Ovary (tissue), 9 donors: ENCODE measurements around the gene DMRTC2. TPM values are rescaled to one million over a fixed set of nuclear protein-coding genes. Genes with fewer than 3 reads are reported as not detected.
A peak's percentile ranks its signal among the peaks of the same experiment; 100 is the strongest.

ENCODE experiments used
- DNase-seq, 5 donors: peaks; one replicate each; pipeline ENCODE4 v3.0.0-alpha.2; 2019 to 2020
- H3K27ac ChIP-seq, 2 donors: fragments of 200-600 bp; one replicate each; pipeline versions ENCODE4 v1.5.1 to v1.8.0; 2019 to 2022
- H3K27me3 ChIP-seq: fragments of 200-600 bp; one replicate; pipeline ENCODE4 v1.8.0; 2022
- H3K36me3 ChIP-seq: fragments of 200-600 bp; sonication (generic); one replicate; pipeline ENCODE4 v1.5.1; 2019
- H3K4me1 ChIP-seq: one replicate; pipeline ENCODE4 v1.8.1; 2013; ENCODE audit warnings: mild to moderate bottlenecking, moderate library complexity; ENCODE audit not compliant: insufficient read depth
- H3K4me3 ChIP-seq: fragments of 200-600 bp; sonication (generic); one replicate; pipeline ENCODE4 v1.5.1; 2017
- H3K9me3 ChIP-seq, 2 donors: fragments of 200-600 bp in 1 of 2; sonication (generic) in 1 of 2; one replicate each; pipeline versions ENCODE4 v1.5.1 to v1.8.1; 2013 to 2019; ENCODE audit warnings: mild to moderate bottlenecking in 1 of 2, moderate library complexity in 1 of 2
- CTCF ChIP-seq, 3 donors: fragments of 450-650 bp in 2 of 3; fragments of 200-600 bp in 1 of 3; IDR thresholded peaks; one replicate each; pipeline versions ENCODE4 v1.5.1 to v1.8.0; 2016 to 2022; ENCODE audit warnings: antibody characterized with exemption in 3 of 3, mild to moderate bottlenecking in 1 of 3
- EP300 ChIP-seq: sonication (generic); formaldehyde crosslinking; IDR thresholded peaks from one replicate; pipeline ENCODE4 v1.6.1; 2017; ENCODE audit warnings: antibody characterized with exemption
- POLR2A ChIP-seq: fragments of 450-650 bp; IDR thresholded peaks from one replicate; pipeline ENCODE4 v1.6.1; 2017; ENCODE audit warnings: antibody characterized with exemption, mild to moderate bottlenecking, moderate library complexity
- WGBS, 3 donors: extraction: QIAGEN DNeasy Blood & Tissue Kit in 1 of 3; methylation state at CpG; one replicate each; pipeline versions ENCODE4 v1.1.5 to v1.1.7; 2013 to 2017; 5-methylcytosine and 5-hydroxymethylcytosine counted together
- intact Hi-C, 4 donors: fragments of 100-400 bp; cut with DNase I; formaldehyde crosslinking; loops; one replicate each; pipeline versions ENCODE4 v1.11.0 to v1.15.1; 2022 to 2023
- polyA plus RNA-seq, 2 donors: library from polyadenylated mRNA; stranded (reverse); fragments of 200-250 nt in 1 of 2; fragments of 350-450 nt in 1 of 2; fragmentation: Illumina TruSeq in 1 of 2; extraction: RNeasy Lipid Tissue Mini Kit (QIAGEN cat#74804) in 1 of 2; gene quantifications; one replicate each; pipeline ENCODE4 v1.2.3, GENCODE V29; 2013 to 2014
- total RNA-seq, 7 donors: library from RNA; depleted of rRNA in 2 of 7; stranded (reverse); fragments of >200 nt in 2 of 7; fragmentation: NEBNext Ultra II Directional in 3 of 7; extraction: Animal tissue kit (Norgen Biotek cat#: 25700) in 3 of 7; gene quantifications; one replicate each; pipeline versions ENCODE4 v1.1.0 to v1.2.4, GENCODE V29; 2016 to 2023
- donor health status: DM: no; HTN: no; CAD: no; lungs with moderate emphysema.
- donor health status: DM: no; HTN: no; CAD: no.
- donor health status: Bipolar disorder and iron deficiency.
- donor health status: DM: yes; HTN: yes; CAD: no.
- donor health status: DM: no; HTN: no; CAD: no.
- donor health status: DM: yes; HTN: yes; CAD: no.

The DMRTC2 gene
- total and polyA plus RNA-seq, 9 donors, result 0.07 TPM; not detected in 8

GRCh38 chr19:41860419-41861115 is 15.7 kb downstream of the DMRTC2 start:
- peak in 1 of 5 donors; percentile 35 for DNase-seq
- TF ChIP-seq CTCF (IDR thresholded peaks at IDR 0.05) (no peak), POLR2A (no peak), EP300 (no peak)
- Histone ChIP-seq H3K4me1 (peaks cover 6% of the 10 kb centered on the region), H3K27me3 (no peaks in the 10 kb centered on the region), H3K9me3 (no peaks in the 10 kb centered on the region), H3K27ac (peak overlapping the region; percentile 69 to 95), H3K4me3 (peak overlapping the region; percentile 71), H3K36me3 (no peaks in the 10 kb centered on the region)
- 0 to 1% (median 1%) methylated on average over 30 to 45 of the region's 45 CpGs for WGBS, 3 donors
- intact Hi-C loops, result loop anchor here in 1 of 4 donors (5.0 kb wide), 1 partner anchor 97 kb away; the partner anchor contains the start of gene RABAC1

GRCh38 chr19:41861116-41861768 is 16.4 kb downstream of the DMRTC2 start:
- no peaks in the 10 kb centered on the region for H3K36me3 ChIP-seq
- no peaks in the 10 kb centered on the region for H3K9me3 ChIP-seq
- intact Hi-C loops, result loop anchor here in 1 of 4 donors (5.0 kb wide), 1 partner anchor 96 kb away; the partner anchor contains the start of gene RABAC1
- H3K27me3 ChIP-seq, result no peaks in the 10 kb centered on the region
- H3K4me1 ChIP-seq, result peaks cover 6% of the 10 kb centered on the region
- DNase-seq, result no peak
- peak overlapping the region in 1 of 2 donors; percentile 95 for H3K27ac ChIP-seq
- 21 to 33% (median 24%) methylated on average over 9 of the region's 9 CpGs for WGBS, 3 donors
- H3K4me3 ChIP-seq, result peak overlapping the region; percentile 71
- TF ChIP-seq CTCF (IDR thresholded peaks at IDR 0.05), result no peak

GRCh38 chr19:41861846-41862245 is 17.0 kb downstream of the DMRTC2 start:
- TF ChIP-seq CTCF (IDR thresholded peaks at IDR 0.05), result no peak
- no peak for TF ChIP-seq EP300
- TF ChIP-seq POLR2A, result no peak
- H3K4me1 ChIP-seq, result peaks cover 6% of the 10 kb centered on the region
- H3K4me3 ChIP-seq, result no peak overlapping the region
- no peaks in the 10 kb centered on the region for H3K27me3 ChIP-seq
- no peak overlapping the region for H3K27ac ChIP-seq
- no peaks in the 10 kb centered on the region for H3K9me3 ChIP-seq
- DNase-seq, result no peak
- intact Hi-C loops, result loop anchor here in 1 of 4 donors (5.0 kb wide), 1 partner anchor 95 kb away; the partner anchor contains the start of gene RABAC1
- 57 to 65% (median 61%) methylated on average over 9 of the region's 9 CpGs for WGBS, 3 donors
- H3K36me3 ChIP-seq, result no peaks in the 10 kb centered on the region

GRCh38 chr19:41862445-41862986 is 17.7 kb downstream of the DMRTC2 start:
- Histone ChIP-seq H3K36me3 (no peaks in the 10 kb centered on the region), H3K4me1 (peaks cover 6% of the 10 kb centered on the region)

More at GRCh38 chr19:41862445-41862986, 17.7 kb downstream of the DMRTC2 start:
- H3K27me3 ChIP-seq, result no peaks in the 10 kb centered on the region
- H3K4me3 ChIP-seq, result no peak overlapping the region
- TF ChIP-seq CTCF (IDR thresholded peaks at IDR 0.05) (no peak), POLR2A (no peak), EP300 (no peak)
- no peak overlapping the region for H3K27ac ChIP-seq
- WGBS, 3 donors, result 50 to 74% (median 57%) methylated on average over 2 of the region's 2 CpGs
- intact Hi-C loops, result loop anchor here in 1 of 4 donors (5.0 kb wide), 1 partner anchor 95 kb away; the partner anchor contains the start of gene RABAC1
- no peaks in the 10 kb centered on the region for H3K9me3 ChIP-seq
- no peak for DNase-seq
